IMR-90 (cell line): Measurements from ENCODE around the gene GPX4. TPM values are rescaled to one million over a fixed set of nuclear protein-coding genes. Genes with fewer than 3 reads are reported as not detected.

ENCODE experiments used
- ATAC-seq: fragments of 200-7000 bp; cut with Tn5 transposase; 2 replicates; pipeline ENCODE4 v1.9.1; 2020; ENCODE audit warnings: low read depth, mild to moderate bottlenecking, moderate library complexity
- BruUV-seq: library from RNA; stranded (reverse); fragments of 400-500 nt; replicated peaks from 2 replicates; lab custom pipeline; 2021; lab: Mats Ljungman, UMichigan
- CTCF ChIA-PET: fragments of 300-600 bp; formaldehyde crosslinking; extraction: SDS; loops from one replicate; lab custom pipeline; 2021; ENCODE audit warnings: antibody characterized with exemption; lab: Yijun Ruan, JAX
- POLR2A ChIA-PET: fragments of 300-600 bp; sonication (Branson Sonifier 250); formaldehyde crosslinking; loops from one replicate; lab custom pipeline; 2022; ENCODE audit warnings: antibody characterized with exemption; ENCODE audit not compliant: unreplicated experiment; lab: Charles Lee
- DNase-seq: peaks from one replicate; pipeline ENCODE4 v3.0.0; 2013
- H2AFZ ChIP-seq: replicated peaks from 2 replicates; pipeline ENCODE3; 2013; ENCODE audit warnings: low read length, mild to moderate bottlenecking; ENCODE audit not compliant: poor library complexity
- H2AK5ac ChIP-seq: 2 replicates; pipeline ENCODE4 v1.6.1; 2013; ENCODE audit warnings: low read depth, low read length, inconsistent platforms
- H2AK9ac ChIP-seq: replicated peaks from 2 replicates; pipeline ENCODE3; 2013; ENCODE audit warnings: mild to moderate bottlenecking, low read depth, low read length, moderate library complexity; ENCODE audit not compliant: poor library complexity
- H2BK120ac ChIP-seq: 2 replicates; pipeline ENCODE4 v1.6.1; 2013; ENCODE audit warnings: low read depth, low read length, inconsistent platforms
- H2BK15ac ChIP-seq: 3 replicates; pipeline ENCODE4 v1.6.1; 2013; ENCODE audit warnings: low read depth, low read length, inconsistent platforms
- H2BK20ac ChIP-seq: 2 replicates; pipeline ENCODE4 v1.6.1; 2013; ENCODE audit warnings: low read depth, mild to moderate bottlenecking, inconsistent platforms, low read length, moderate library complexity
- H2BK5ac ChIP-seq: 2 replicates; pipeline ENCODE4 v1.6.1; 2013; ENCODE audit warnings: mild to moderate bottlenecking, low read depth, low read length, inconsistent platforms; ENCODE audit not compliant: poor library complexity, severe bottlenecking
- H3K14ac ChIP-seq: replicated peaks from 2 replicates; pipeline ENCODE4 v1.6.1; 2013; ENCODE audit warnings: low read depth, low read length, inconsistent platforms
- H3K18ac ChIP-seq: 2 replicates; pipeline ENCODE4 v1.6.1; 2013; ENCODE audit warnings: low read depth, low read length, control low read depth
- H3K23ac ChIP-seq: 2 replicates; pipeline ENCODE4 v1.6.1; 2013; ENCODE audit warnings: low read depth, low read length, inconsistent platforms
- H3K27ac ChIP-seq: 2 replicates; pipeline ENCODE4 v1.5.1; 2013; ENCODE audit warnings: mild to moderate bottlenecking, control low read depth, low read length; ENCODE audit not compliant: insufficient read depth
- H3K27me3 ChIP-seq: 2 replicates; pipeline ENCODE4 v1.6.1; 2013; ENCODE audit warnings: low read length; ENCODE audit not compliant: control insufficient read depth, insufficient read depth
- H3K36me3 ChIP-seq: 2 replicates; pipeline ENCODE4 v1.6.1; 2013; ENCODE audit warnings: low read length, mixed read lengths; ENCODE audit not compliant: control insufficient read depth, insufficient read depth
- H3K4ac ChIP-seq: 2 replicates; pipeline ENCODE4 v1.6.1; 2013; ENCODE audit warnings: low read depth, low read length, inconsistent platforms
- H3K4me1 ChIP-seq: 2 replicates; pipeline ENCODE4 v1.6.1; 2013; ENCODE audit warnings: low read length, mixed read lengths; ENCODE audit not compliant: control insufficient read depth, insufficient read depth
- H3K4me2 ChIP-seq: 2 replicates; pipeline ENCODE4 v1.6.1; 2013; ENCODE audit warnings: low read depth, mild to moderate bottlenecking, control low read depth, low read length, moderate library complexity
- H3K4me3 ChIP-seq: 2 replicates; pipeline ENCODE4 v1.5.1; 2013; ENCODE audit warnings: low read depth, mild to moderate bottlenecking, control low read depth, low read length, moderate library complexity; ENCODE audit not compliant: insufficient read depth
- H3K56ac ChIP-seq: 2 replicates; pipeline ENCODE4 v1.6.1; 2013; ENCODE audit warnings: low read length, inconsistent platforms; ENCODE audit not compliant: insufficient read depth; ENCODE audit errors: extremely low read depth
- H3K79me1 ChIP-seq, 2 experiments: 2 replicates each; pipeline ENCODE4 v1.6.1; 2013; ENCODE audit warnings: low read length in 2 of 2, inconsistent platforms in 1 of 2, low read depth in 1 of 2
- H3K9ac ChIP-seq: 2 replicates; pipeline ENCODE4 v1.6.1; 2013; ENCODE audit warnings: low read depth, low read length, control low read depth
- H3K9me1 ChIP-seq: 2 replicates; pipeline ENCODE4 v1.6.1; 2013; ENCODE audit warnings: low read length, inconsistent platforms; ENCODE audit not compliant: insufficient read depth
- H3K9me3 ChIP-seq: 2 replicates; pipeline ENCODE4 v1.6.1; 2013; ENCODE audit warnings: low read length; ENCODE audit not compliant: control insufficient read depth, insufficient read depth
- H4K20me1 ChIP-seq: 2 replicates; pipeline ENCODE4 v1.6.1; 2013; ENCODE audit warnings: low read length, inconsistent platforms; ENCODE audit not compliant: insufficient read depth
- H4K5ac ChIP-seq: 2 replicates; pipeline ENCODE4 v1.6.1; 2013; ENCODE audit warnings: mild to moderate bottlenecking, low read depth, low read length, control low read depth
- H4K8ac ChIP-seq, 2 experiments: 2 replicates each; pipeline ENCODE4 v1.6.1; 2013; ENCODE audit warnings: low read depth in 2 of 2, low read length in 2 of 2, control low read depth in 1 of 2, inconsistent platforms in 1 of 2
- H4K91ac ChIP-seq: 2 replicates; pipeline ENCODE4 v1.6.1; 2013; ENCODE audit warnings: low read depth, low read length, inconsistent platforms; ENCODE audit not compliant: insufficient read depth
- BHLHE40 ChIP-seq: fragments of 150-350 bp; IDR thresholded peaks from 2 replicates; pipeline ENCODE4 v1.6.1; 2016; ENCODE audit warnings: mild to moderate bottlenecking, low read depth, low read length
- CEBPB ChIP-seq: IDR thresholded peaks from 2 replicates; pipeline ENCODE4 v1.6.1; 2012; ENCODE audit warnings: low read depth, low read length, improper control_type of control experiment
- CTCF ChIP-seq: conservative IDR thresholded peaks from 2 replicates; pipeline ENCODE4 v1.5.1; 2012; ENCODE audit warnings: mild to moderate bottlenecking, low read depth, low read length, improper control_type of control experiment
- FOS ChIP-seq: fragments of 150-350 bp; IDR thresholded peaks from 2 replicates; pipeline ENCODE4 v1.6.1; 2016; ENCODE audit warnings: low read depth, low read length
- MAFK ChIP-seq: IDR thresholded peaks from 2 replicates; pipeline ENCODE4 v1.6.1; 2012; ENCODE audit warnings: low read depth, low read length, improper control_type of control experiment
- NFE2L2 ChIP-seq: fragments of 150-350 bp; IDR thresholded peaks from 2 replicates; pipeline ENCODE4 v1.6.1; 2016; ENCODE audit warnings: low read depth, mild to moderate bottlenecking, low read length
- POLR2A ChIP-seq: IDR thresholded peaks from 2 replicates; pipeline ENCODE4 v1.6.1; 2012; ENCODE audit warnings: mild to moderate bottlenecking, low read depth, low read length
- RAD21 ChIP-seq: IDR thresholded peaks from 2 replicates; pipeline ENCODE4 v1.6.1; 2012; ENCODE audit warnings: low read length, improper control_type of control experiment
- RCOR1 ChIP-seq: IDR thresholded peaks from 2 replicates; pipeline ENCODE4 v1.6.1; 2012; ENCODE audit warnings: mild to moderate bottlenecking, low read length, improper control_type of control experiment; ENCODE audit not compliant: insufficient replicate concordance
- SMC3 ChIP-seq: fragments of 150-350 bp; IDR thresholded peaks from 2 replicates; pipeline ENCODE4 v1.6.1; 2016; ENCODE audit warnings: low read depth, mild to moderate bottlenecking, antibody characterized with exemption, low read length, moderate library complexity
- USF2 ChIP-seq: fragments of 150-350 bp; IDR thresholded peaks from 2 replicates; pipeline ENCODE4 v1.6.1; 2017; ENCODE audit warnings: mild to moderate bottlenecking, antibody characterized with exemption, low read length, low read depth
- WGBS, 2 experiments: methylation state at CpG; one replicate each; pipeline versions ENCODE4 v1.1.5 to v1.1.7; 2013; ENCODE audit warnings: missing lambda C conversion rate in 2 of 2; ENCODE audit not compliant: insufficient read length in 1 of 2; ENCODE audit errors: extremely low coverage in 2 of 2; 5-methylcytosine and 5-hydroxymethylcytosine counted together
- dilution Hi-C: fragments of 300-500 bp; cut with HindIII; formaldehyde crosslinking; loops from one replicate; pipeline ENCODE4 v1.14.3; 2018; ENCODE audit warnings: low sequenced_read_pairs; ENCODE audit not compliant: unreplicated experiment
- in situ Hi-C: fragments of 300-500 bp; cut with MboI; formaldehyde crosslinking; loops from 3 replicates; pipeline ENCODE4 v1.14.3; 2019; ENCODE audit warnings: low sequenced_read_pairs, inconsistent platforms, mixed read lengths
- intact Hi-C: fragments of 100-400 bp; cut with micrococcal nuclease; formaldehyde crosslinking; loops from 2 replicates; pipeline ENCODE4 v1.10.0; 2022
- polyA plus RNA-seq, 3 experiments: library from polyadenylated mRNA; depleted of rRNA; stranded (reverse); fragments of >200 nt; gene quantifications; 2 replicates each; pipeline ENCODE4 v1.2.3, GENCODE V29; 2012; ENCODE audit warnings: low replicate concordance in 1 of 3
- total RNA-seq: library from RNA; depleted of rRNA; stranded (reverse); fragments of >200 nt; gene quantifications from 2 replicates; pipeline ENCODE4 v1.2.3, GENCODE V29; 2012

Gene GPX4
- total and polyA plus RNA-seq, 2 of the 4 experiments (the other 2 are of a cell fraction) = 357 to 1,083 TPM

- H3K36me3 ChIP-seq = peaks cover 44% of the 10 kb centered on the region
- peaks cover 5% of the 10 kb centered on the region; the same call in 1 of the 2 replicates for H3K4me1 ChIP-seq
- DNase-seq (no peak), ATAC-seq (no peak)
- H3K4ac ChIP-seq = no peak overlapping the region
- no peak overlapping the region for H2AK9ac ChIP-seq
- no peaks in the 10 kb centered on the region for H3K27me3 ChIP-seq
- no peak overlapping the region for H3K27ac ChIP-seq
- H3K9me3 ChIP-seq = no peaks in the 10 kb centered on the region
- H3K9me1 ChIP-seq = no peaks in the 10 kb centered on the region
- H2AFZ ChIP-seq = no peak overlapping the region
- H2BK15ac ChIP-seq = no peak overlapping the region
- no peak overlapping the region for H2AK5ac ChIP-seq
- no peak overlapping the region for H4K8ac ChIP-seq
- H3K4me2 ChIP-seq = no peak overlapping the region
- TF ChIP-seq USF2 (no peak), POLR2A (no peak), FOS (no peak), CEBPB (no peak), CTCF (no peak), RCOR1 (no peak), SMC3 (no peak), NFE2L2 (no peak), RAD21 (no peak), MAFK (no peak), BHLHE40 (no peak)
- H3K14ac ChIP-seq = no peak overlapping the region
- H4K20me1 ChIP-seq = peaks cover 28% of the 10 kb centered on the region
- no peak overlapping the region for H3K23ac ChIP-seq
- no peak overlapping the region for H4K5ac ChIP-seq
- H2BK20ac ChIP-seq = no peak overlapping the region
- CTCF ChIA-PET = interaction anchor here (0.6 kb wide), 1 partner anchor 104 kb away, joined by 6 read pairs; no protein-coding TSS in a partner anchor
- H3K4me3 ChIP-seq = no peak overlapping the region
- POLR2A ChIA-PET = no interaction called here
- no peak overlapping the region for H2BK120ac ChIP-seq
- no peak overlapping the region for H2BK5ac ChIP-seq
- peaks cover 3 to 28% of the 10 kb centered on the region in 2 experiments; a peak in 2 of 4 replicates for H3K79me1 ChIP-seq
- no peak overlapping the region for H3K18ac ChIP-seq
- no peak overlapping the region for H3K56ac ChIP-seq
- BruUV-seq = no TSS peak
- WGBS, 2 experiments = 80% methylated on average over 4 of the region's 22 CpGs; no CpG with 5 or more reads in 1 of the 2 experiments
- dilution Hi-C loops = no loop called here
- intact Hi-C loops = no loop called here
- H3K9ac ChIP-seq = no peak overlapping the region
- in situ Hi-C loops = no loop called here
- no peak overlapping the region for H4K91ac ChIP-seq
Measured at GRCh38 chr19:1089891-1090290, 13.9 kb upstream of the GPX4 start.
